Measurements from ENCODE around the gene BMP8B.
A peak's percentile ranks its signal among the peaks of the same experiment; 100 is the strongest.
"Not testable (repeated sequence)": the region's sequence is repeated elsewhere in the genome, so short reads cannot be mapped to it uniquely, and the experiment has no call there.

Gene BMP8B

GRCh38 chr1:39808784-39809517, 20.3 kb upstream of the BMP8B start:
- no peak for DNase-seq

GRCh38 chr1:39805385-39805784, 16.7 kb upstream of the BMP8B start:
- DNase-seq = no peak

- no peak for DNase-seq
These were observed 14.0 kb upstream of the BMP8B start for GRCh38 chr1:39802496-39803260.

- no peak for DNase-seq
These were observed 11.8 kb upstream of the BMP8B start for GRCh38 chr1:39800471-39800835.

GRCh38 chr1:39799770-39800470, 11.3 kb upstream of the BMP8B start:
- DNase-seq = peak; percentile 29 to 54

DNA sequence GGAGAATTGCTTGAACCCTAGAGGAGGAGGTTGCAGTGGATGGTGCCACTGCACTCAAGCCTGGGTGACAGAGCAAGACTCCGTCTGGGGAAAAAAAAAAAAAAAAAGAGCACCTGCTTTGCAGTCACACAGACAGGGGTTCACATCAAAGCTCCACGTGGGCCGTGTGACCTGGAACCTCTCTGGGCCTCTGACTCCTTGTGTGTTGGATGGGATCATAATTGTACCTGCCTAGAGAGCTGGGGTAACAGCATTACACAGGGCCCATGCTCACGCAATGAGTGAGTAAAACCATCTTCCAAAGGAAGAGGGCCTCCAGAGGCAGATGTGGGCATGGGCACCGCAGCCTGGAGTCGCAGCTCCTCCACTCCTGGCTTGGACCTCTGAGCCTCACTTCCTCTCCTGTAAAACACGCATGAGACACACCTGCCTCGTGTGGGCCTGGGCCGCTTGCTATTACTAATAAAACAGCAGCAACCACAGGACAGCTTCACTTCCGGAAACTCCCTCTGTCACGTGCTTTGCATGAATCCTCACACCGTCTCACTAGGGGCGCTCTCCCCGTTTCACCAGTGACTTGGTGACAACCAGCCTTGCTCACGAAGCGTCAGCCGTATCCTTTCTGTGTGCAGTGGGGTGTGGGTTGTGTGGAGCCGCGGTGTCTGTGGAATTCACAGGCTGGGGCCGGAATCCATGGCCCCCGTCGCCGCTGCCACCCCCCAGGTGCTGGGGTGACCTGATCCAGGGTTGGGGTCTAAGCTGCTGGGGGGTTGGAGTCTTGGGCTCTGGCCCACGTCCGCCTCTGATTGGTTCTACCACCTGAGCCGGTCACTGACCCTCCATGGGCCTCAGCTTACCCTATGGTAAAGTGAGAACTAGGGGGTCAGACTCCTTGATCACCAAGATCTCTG, 10.4 kb upstream of the BMP8B start:
- DNase-seq = not testable (repeated sequence)

GRCh38 chr1:39795651-39796050, 7.0 kb upstream of the BMP8B start:
- no peak for DNase-seq

DNA sequence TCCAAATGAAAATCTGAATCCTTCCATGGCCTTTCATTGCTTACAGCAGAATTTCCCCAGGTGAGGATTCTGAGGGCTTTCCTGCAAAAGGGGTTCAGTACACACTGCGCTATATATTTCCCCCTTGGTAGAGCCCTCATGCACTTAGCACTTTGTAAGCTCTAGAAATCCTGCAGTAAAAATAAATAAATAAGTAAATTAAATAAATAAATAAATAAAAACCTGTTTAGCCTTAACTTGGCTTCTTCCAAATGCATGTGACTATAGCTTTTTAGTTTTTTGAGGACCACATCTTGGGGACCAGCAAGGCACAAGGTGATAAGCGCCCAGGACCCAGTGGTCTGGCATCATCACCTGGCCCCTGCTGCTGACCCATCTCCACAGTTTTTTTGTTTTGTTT, 3.2 kb upstream of the BMP8B start:
- DNase-seq = no peak

GRCh38 chr1:39789571-39790110, 976 bp upstream of the BMP8B start:
- no peak for DNase-seq

DNA sequence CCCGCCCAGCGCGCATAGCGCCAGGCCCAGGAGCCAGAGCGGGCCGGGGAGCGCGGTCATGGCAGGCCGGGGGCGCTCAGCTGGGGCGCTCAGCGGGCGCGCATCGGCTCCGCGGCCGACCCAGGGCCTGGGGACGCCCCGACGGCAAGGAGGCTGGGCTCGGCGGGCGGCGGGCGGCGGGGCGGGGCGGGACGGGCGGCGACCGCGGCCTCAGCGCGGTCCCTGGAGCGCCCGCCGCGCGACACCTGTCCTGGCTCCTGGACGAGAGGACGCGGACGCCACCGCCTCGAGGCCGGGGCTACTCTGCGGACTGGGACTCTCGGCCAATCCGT, 273 bp downstream of the BMP8B start:
- DNase-seq = no peak

- DNase-seq = not testable (repeated sequence)
These were observed 701 bp downstream of the BMP8B start for GRCh38 chr1:39787964-39788363.

DNA sequence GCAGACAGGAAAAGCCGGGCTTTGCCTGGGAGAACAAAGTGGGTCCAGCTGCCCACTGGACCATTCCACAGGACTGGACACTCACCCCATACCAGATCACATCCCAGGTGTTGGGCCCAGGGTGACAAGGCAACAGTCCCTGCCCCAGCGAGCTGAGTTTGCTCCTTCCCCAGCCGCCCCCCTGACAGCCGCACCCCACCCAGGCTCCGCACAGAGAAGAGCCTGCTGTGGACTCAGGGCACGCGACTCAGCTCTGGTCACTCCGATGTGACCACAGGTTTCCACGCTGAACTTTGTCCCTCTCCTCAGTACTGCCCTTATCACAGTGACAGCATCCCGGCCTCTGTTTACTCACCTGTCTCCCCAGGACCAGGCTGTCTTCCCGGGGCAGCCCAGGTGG, 1.2 kb downstream of the BMP8B start:
- no peak for DNase-seq

DNA sequence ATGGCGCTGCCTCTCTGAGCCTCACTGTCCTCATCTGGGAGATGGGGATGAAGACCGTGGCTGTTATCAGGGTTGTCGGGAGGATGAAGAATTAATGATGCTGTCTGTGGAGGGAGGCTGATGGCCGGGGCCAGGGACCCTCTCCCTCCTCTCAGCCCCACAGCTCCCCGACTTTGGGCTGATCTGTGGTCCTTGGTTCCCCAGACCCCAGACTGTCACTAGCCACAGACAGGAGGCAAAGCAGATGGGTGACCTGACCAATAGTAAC, 1.6 kb downstream of the BMP8B start:
- not testable (repeated sequence) for DNase-seq

GRCh38 chr1:39786303-39787107, 2.2 kb downstream of the BMP8B start:
- DNase-seq = not testable (repeated sequence)

DNA sequence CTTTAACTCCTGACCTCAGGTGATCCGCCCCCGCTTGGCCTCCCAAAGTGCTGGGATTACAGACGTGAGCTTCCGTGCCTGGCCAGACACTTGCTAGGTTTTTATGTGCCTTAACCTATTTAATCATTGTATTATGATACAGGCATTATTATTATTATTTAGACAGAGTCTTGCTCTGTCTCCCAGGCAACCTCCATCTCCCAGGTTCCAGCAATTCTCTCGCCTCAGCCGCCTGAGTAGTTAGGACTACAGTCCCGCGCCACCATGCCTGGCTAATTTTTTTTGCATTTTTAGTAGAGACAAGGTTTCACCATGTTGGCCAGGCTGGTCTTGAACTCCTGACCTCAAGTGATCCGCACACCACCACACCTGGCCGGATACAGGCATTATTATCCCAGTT, 6.0 kb downstream of the BMP8B start:
- not testable (repeated sequence) for DNase-seq

DNA sequence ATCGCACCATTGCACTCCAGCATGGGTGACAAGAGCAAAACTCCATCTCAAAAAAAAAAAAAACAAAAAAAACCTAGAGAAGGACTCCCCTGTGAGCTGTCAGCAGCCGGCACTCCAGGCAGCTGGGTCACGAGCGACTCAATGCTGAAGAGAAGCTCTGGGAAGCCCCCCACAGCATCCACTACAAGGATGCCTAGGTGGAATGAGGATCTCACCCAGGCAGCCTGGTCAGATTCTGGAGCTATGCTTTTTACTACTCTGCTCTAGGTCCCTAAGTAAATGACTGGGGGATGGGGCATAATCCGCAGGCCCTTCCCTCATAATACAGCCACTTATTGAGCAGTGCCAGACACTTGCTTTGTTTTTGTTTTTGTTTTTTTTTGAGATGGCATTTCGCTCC, 6.6 kb downstream of the BMP8B start:
- DNase-seq = no peak

DNA sequence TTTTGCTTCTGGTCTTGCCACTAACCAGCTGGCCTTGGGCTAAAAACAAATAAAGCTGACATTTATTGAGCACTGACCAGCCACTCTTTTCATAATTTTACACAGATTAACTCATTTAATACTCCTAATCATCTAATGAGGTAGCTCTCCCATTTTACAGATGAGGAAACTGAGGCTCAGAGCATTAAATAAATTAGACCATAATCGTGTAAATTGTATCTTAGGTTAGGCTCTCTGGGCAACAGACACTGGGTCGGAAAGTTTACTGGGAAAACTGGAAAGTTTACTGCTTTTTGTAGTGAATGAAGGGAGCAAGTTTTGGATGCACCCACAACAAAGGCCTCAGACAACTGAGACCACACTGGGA, 7.3 kb downstream of the BMP8B start:
- DNase-seq = no peak

- DNase-seq = no peak
These were observed 8.8 kb downstream of the BMP8B start for GRCh38 chr1:39779821-39780220.

DNA sequence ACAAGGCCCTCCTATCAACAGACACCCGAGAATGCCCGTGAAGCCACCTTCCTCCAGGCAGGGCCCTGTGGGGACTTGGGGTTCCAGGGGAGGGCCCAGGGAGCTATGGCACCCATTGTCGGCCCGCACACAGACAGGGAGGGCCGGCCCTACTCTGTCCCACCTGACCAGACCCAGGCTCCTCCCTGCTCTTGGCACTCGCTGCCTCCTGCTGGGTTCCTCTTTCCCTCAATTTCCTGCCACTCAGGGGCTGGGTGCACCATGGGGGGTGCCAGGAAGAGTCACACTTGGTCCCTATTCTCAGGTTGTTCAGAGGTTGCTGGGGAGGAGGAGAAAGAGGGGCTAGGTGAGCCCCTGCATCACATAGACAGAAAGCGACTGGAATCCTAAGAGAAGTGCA, 9.5 kb downstream of the BMP8B start:
- no peak for DNase-seq

DNA sequence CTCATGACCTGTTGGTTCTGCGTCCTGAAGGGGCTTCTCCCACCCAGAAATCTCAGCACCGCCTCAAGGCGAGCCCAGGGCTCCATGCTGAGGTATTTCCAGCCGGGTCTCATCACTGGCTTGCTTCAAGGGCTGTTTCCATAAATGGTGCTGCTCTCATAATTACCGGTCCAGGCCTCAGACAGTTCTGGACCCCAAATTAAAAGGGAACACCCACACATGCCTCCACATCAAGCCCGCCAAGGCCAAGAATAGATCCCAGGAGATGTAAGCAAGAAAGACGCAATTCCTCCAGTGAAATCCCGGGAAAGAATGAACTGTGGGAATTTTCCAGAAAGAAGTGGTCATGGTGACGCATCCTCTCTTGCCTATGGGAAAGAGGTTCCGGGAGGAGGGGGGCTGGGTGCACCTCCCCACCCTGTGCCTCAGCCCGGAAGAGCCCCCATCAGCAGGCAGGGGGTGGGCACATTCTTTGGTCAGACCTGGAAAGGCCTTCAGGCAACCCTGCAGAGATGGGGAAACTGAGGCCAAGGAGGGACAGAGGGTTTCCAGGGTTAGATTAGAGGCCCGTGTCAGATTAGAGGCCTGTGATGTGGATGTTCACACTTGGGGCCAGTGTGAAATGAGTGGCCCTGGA, 10.1 kb downstream of the BMP8B start:
- DNase-seq = not testable (repeated sequence)

GRCh38 chr1:39777896-39778295, 10.8 kb downstream of the BMP8B start:
- not testable (repeated sequence) for DNase-seq

- no peak for DNase-seq
These were observed 11.4 kb downstream of the BMP8B start for GRCh38 chr1:39777306-39777705.

All from NCI-H446 (cell line).